Measurements from ENCODE around the gene KDM8.

Gene KDM8

GRCh38 chr16:27169511-27170071, 33.7 kb upstream of the KDM8 start:
- TF ChIP-seq CTCF (IDR thresholded peaks at IDR 0.05): peak; percentile 50

- TF ChIP-seq CTCF (IDR thresholded peaks at IDR 0.05): no peak
These were observed 31.7 kb upstream of the KDM8 start for GRCh38 chr16:27171584-27171983.

GRCh38 chr16:27174007-27174406, 29.3 kb upstream of the KDM8 start:
- no peak for TF ChIP-seq CTCF (IDR thresholded peaks at IDR 0.05)

GRCh38 chr16:27174798-27175197, 28.5 kb upstream of the KDM8 start:
- TF ChIP-seq CTCF (IDR thresholded peaks at IDR 0.05): no peak

- no peak for TF ChIP-seq CTCF (IDR thresholded peaks at IDR 0.05)
These were observed 27.4 kb upstream of the KDM8 start for GRCh38 chr16:27175888-27176287.

- no peak for TF ChIP-seq CTCF (IDR thresholded peaks at IDR 0.05)
These were observed 26.1 kb upstream of the KDM8 start for GRCh38 chr16:27177031-27177774.

GRCh38 chr16:27179500-27180072, 23.7 kb upstream of the KDM8 start:
- peak; percentile 94 for TF ChIP-seq CTCF (IDR thresholded peaks at IDR 0.05)
